NK-92 (cell line): ENCODE results near the gene MPST.
A peak's percentile ranks its signal among the peaks of the same experiment; 100 is the strongest.
"Not testable (repeated sequence)": the region's sequence is repeated elsewhere in the genome, so short reads cannot be mapped to it uniquely, and the experiment has no call there.

Source experiments
- DNase-seq: peaks from one replicate; lab custom pipeline; 2025; ENCODE audit not compliant: unreplicated experiment; lab: John Stamatoyannopoulos, UW

Gene MPST

DNA sequence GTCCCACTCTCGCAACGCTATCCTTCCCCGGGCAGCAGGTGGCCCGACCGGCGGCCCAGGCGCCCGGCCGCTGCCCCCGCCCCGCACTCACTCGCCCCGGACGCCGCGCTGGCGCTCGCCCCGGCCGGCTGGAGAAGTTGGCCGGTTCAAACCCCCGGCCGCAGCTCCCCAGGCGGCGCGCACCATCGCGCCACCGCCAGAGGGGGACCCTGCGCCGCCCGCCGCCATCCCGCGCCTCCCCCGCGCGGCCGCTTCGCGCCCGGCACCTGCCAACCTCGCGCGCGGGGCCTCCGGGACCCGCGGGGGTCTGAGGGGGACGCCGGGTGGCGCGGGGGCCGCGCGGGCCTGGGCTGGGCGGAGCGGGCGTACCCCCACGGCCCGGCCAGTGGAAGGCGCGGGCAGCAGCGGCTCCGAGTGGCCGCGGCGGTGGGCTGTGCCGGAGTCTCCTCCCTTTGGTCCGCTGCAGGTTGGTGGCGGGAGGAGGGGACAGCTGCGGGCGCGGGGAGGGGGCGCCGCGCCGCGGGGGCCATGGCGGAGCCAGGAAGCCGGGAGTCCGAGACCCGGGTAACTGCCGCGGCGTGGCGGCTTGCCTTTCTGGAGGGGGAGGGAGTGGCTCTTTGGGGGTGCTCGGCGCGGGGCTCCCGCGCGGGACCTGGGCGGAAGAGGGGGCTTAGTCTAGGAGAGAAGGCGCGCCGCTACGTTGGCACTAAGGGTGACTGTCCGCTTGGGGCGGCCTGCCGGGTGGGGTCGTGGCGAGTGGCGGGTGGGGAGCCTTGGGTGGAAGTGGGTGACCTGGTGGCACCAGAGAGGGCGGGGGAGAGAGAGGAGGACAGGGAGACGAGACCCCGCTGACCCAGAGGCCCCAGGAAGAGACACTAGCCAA lies at the start of gene MPST, which contains the start of gene TST:
TSS of gene MPST (plus strand) at position 434 of the 883 bp plus-strand sequence. CDS start at position 529, 95 bp downstream.
TSS of gene TST (minus strand) at position 139 of the 883 bp plus-strand sequence. CDS start 715 bp downstream, outside the sequence.
- no peak for DNase-seq

DNA sequence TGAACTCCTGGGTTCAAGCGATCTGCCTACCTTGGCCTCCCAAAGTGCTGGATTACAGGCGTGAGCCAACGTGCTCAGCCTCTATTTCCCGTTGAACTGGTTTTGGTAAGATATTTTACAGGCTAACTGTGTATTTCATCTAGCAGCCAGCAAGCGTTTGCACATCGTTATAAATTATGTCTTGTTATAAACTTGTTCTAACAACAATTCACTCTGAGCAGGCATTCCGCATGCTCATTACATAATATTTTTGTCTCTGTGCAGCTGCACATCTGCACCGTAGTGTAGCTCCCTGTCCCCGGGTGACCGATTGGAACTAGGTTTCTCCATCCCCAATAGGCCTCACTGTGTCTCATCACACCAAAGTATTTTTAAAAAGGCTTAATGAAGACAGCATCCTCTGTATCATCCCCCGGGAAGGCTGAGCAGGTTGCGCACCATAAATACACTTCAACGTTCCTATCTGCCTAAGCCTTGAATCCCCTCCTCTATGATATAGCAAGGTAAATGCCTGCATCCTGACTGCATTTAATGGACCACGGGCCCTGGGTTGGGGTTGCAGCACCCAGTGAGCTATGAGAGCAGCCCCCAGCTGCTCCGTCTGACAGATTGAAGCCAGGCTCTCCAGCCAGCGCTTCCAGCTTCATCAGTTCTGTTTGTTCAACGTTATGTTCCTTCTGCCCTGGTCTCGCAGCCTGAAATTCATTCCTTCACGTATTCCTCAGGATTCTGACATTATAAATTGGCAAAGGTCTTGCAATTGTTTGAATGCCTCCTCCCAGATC lies 48.0 kb upstream of the MPST start:
- no peak for DNase-seq

DNA sequence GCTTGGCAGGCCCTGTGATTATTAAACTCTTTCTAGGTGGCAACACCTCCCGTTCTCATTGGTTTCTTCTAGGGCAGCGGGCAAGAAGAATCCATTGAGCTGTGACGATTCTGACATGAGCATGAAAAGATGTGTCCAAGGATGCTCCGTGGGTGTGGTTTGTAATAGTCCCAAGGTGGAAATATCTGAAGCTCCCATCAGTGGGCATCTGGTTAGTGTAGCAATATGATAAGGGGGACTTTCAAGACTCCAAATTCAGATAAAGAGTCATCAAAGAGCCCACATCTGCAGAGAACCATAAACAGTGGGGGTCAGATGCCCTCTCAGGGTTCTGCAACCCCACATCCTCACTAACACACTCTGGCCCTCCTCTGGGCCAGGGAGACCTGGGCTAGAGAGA lies 42.9 kb upstream of the MPST start:
- no peak for DNase-seq

DNA sequence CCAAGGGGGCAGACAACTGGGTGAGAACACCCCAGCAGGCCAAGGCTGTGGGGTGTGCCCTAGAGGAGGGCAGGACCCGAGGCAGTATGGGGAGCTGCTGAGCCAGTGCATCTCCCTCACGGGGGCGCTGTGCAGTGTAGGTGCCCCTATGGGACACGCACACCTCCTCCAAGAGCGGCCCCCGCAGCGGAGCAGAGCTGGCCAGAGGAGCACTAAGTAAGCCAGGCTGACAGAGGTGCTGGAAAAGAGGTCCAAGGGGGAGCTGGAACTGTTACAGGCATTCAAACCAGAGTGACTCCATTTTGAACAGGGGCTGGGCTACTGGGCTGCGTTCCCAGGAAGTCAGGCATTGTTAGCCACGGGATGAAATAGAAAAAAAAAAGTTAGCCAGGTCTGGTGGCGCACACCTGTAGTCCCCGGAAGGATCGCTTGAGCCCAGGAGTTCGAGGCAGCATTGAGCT lies 42.1 kb upstream of the MPST start:
- DNase-seq = no peak

DNA sequence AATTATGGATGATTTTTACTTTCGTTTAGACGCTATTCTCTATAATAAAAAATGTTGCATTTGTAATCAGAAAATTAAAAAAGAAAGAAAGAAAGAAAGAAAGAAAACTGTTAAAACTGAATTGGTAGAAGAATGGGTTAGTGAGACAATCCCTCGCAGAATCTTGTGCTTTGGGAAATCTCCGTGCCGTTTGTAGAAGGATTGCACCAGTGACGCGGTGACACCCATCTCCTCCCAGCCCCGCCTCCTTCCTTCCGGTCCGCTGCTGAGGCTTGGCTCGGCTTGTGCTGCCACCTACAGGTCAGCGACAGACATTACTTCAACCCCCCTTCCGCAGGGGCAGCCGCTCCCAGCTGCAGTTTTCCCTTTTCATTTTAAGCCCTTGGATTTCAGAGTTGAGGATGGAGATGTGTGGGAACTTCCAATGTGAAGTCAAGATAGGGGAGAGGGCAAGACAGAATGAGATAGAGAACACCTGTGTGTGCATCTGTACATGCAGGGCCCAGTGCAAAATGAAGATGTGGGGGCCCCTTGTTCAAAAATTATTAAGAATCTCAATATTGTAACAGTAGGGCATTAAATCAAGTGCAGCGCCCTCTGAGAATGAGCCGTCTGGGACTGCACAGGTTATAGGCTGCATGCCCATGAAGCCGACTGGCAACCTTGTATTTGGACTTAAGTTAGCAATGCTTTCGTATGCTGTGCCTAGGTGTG lies 41.4 kb upstream of the MPST start:
- DNase-seq = peak; percentile 20

DNA sequence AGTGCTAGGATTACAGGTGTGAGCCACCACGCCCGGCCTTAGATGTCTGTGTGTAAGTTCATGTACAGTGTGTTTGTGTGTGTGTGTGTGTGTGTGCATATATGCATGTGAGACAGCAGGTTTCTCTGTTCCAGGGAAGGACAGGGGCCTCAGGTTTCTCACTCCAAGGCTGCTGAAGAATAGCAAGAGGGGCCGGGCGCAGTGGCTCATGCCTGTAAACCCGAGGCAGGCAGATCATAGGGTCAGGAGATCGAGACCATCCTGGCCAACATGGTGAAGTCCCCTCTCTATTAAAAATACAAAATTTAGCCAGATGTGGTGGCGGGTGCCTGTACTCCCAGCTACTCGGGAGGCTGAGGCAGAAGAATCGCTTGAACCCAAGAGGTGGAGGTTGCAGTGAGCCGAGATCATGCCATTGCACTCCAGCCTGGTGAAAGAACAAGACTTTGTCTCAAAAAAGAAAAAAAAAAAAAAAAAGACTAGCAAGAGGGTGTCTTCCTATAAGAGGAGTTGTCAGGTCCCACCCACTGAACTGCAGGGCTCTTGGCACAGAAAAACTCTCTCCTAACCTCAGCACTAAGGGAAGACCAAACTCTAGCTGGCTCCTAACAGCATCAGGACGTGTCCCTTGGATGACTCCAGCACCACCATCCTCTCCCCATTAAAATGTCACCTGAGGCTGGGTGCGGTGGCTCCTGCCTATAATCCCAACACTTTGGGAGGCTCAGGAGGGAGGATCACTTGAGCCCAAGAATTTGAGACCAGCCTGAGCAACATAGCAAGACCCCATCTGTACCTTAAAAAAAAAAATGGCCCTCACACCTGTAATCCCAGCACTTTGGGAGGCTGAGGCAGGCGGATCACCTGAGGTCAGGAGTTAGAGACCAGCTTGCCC lies 40.3 kb upstream of the MPST start:
- DNase-seq = no peak

DNA sequence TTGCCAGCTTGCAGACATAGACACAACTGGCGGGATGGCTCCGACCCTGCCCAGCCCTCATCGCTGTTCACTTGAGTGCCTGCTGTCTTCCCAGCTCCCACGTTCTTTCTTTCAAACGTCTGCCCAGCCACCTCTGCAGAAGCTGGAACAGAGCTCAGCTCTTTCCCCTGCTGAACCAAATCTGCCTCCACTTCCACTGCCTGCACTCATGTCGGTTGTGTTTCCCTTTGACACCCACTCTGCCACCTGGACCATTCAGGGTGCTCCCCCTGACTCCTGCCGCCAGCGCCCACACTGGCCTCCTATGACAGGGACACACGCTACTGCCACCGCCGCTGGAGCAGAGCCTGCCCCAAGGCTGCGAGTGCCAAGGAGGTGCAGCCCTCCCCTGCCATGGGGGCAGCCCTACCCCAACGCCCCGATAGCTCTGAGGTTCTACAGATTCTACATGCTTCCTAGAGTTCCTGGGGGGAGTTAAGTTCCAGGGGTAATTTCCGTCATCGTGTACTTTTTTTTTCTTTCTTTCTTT lies 38.2 kb upstream of the MPST start:
- DNase-seq = no peak

- DNase-seq = no peak
These were observed 37.4 kb upstream of the MPST start for GRCh38 chr22:36982136-36982535.

GRCh38 chr22:36985211-36985889 lies 34.2 kb upstream of the MPST start:
- no peak for DNase-seq

DNA sequence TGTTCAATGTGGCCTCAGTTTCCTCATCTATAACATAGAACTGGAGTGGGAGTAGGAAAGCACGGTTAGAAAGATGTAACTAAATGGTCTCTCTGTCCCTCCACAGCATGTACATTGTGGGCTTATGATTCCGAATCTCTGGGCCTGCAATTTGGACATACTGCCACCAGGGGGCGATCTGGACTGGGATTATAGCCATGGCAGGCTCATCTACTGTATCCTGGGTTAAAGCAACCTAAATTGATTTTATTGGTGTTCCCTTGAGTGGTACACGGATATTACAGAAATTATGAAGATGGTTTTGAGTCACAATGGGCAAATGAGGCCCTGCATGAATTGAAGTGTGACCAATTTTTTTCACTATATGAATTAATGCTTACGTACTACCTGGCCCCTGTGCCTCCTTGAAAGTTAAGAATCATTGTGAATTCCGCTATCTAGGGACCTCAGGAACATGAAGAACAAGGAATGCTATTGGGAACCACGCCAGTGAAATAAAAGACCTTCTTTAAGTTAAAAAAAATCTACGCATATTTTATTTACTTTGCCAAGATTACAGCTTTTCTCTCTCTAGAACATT lies 33.2 kb upstream of the MPST start:
- DNase-seq = no peak

DNA sequence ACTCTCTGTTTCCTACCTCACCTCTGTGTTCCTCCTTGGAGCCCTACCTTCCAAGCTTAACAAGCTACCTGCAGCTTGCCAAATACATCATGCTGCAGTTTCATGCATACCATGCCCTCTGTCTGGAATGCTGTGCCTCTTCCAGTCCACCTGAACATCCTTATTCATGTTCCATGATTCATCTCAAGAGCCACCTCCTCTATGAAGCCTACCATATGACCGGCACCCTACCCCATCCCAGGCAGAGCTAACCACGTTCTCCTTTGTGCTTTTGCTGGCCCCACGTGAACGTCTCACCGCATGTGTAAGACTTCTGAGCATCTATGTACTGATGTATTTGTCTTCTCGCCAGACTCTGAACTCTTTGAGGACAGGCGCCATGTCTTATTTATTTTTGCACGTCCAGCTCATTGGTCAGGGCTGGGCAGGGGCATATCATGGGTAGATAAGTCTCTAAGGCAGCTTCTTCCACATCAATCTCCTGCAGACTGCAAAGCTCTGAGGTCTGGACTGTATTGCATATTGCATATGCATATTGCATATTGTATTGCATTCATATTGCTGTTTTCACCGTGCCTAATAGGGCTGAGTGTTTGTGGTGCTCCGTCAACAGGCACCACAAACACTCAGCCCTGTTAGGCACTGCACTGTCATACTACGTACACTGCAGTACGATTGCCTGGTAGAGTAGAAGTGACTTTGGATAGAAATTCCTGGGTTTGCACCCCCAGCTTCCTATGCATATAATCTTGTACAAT lies 31.3 kb upstream of the MPST start:
- DNase-seq = no peak

DNA sequence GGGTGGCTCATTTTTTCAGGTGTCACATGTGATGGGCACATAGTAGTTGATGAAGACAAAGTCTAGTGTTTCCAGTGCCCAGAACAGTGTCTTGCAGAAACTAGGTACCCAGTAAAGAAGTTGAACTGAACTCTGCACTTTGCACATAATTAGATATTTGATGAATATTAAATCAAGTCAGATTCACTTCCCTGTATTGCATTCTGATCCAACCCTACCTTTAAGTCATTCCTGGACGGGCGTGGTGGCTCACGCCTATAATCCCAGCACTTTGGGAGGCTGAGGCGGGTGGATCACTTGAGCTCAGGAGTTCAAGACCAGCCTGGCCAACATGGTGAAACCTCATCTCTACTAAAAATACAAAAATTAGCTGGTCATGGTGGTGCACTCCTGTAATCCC lies 30.5 kb upstream of the MPST start:
- not testable (repeated sequence) for DNase-seq

- no peak for DNase-seq
These were observed 29.1 kb upstream of the MPST start for GRCh38 chr22:36990457-36990856.

GRCh38 chr22:36991206-36991605 lies 28.3 kb upstream of the MPST start:
- DNase-seq = no peak

DNA sequence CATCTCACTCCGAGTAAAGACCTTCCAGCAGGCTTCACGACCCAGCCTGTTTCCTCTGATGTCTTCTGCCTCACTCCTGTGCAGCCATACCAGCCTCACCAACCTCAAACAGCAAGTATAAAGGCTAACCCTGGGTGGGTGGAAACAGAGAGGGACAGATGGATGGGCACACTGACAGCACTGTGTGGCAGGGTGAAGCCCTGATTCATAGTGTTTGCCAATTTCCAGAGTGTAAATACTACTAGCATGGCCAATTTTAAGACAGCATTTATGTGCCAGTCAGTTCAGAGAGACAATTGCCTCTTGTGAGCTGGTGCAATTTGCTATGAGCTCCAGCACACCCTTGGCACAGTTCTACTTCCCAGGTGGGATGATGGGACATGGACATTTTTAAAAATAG lies 21.8 kb upstream of the MPST start:
- DNase-seq = no peak

DNA sequence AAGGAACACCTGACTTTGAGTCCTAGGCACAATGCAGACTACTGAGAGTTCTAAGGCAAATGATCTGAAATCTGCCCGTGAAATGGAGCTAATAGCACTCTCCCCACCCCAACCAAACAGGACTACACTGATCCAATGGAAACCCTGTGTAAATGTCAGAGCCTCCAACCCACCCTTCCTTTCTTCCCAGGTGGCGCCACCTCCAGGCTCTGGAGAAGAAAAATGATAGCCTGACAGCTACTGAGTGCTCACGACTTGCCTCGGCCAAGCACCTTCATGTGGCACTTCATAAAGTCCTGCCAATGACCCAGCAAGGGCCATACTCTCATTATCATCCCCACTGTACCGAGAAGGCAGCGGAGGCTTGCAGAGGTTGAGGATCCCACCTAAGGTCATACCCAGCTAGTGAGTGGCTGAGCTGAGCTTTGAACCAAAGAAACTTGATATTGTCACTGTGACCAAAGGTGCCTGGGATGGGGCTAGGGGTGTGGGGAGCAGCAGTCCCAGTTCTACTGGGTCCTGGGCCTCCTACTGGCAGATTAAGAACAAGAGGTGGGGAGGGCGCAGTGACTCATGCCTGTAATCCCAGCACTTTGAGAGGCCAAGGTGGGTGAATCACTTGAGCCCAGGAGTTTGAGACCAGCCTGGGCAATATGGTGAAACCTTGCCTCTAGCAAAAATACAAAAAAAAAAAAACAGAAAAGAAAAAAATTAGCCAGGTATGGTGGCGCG lies 20.8 kb upstream of the MPST start:
- DNase-seq = no peak

GRCh38 chr22:36999463-36999862 lies 20.1 kb upstream of the MPST start:
- no peak for DNase-seq
